22Rv1 (cell line): Measurements from ENCODE around the gene HDGFL3.

Source experiments
- H3K27ac ChIP-seq: fragments of 450-650 bp; 2 replicates; pipeline ENCODE4 v1.5.1; 2017
- CTCF ChIP-seq: fragments of 450-650 bp; IDR thresholded peaks from 2 replicates; pipeline ENCODE4 v1.5.1; 2017; ENCODE audit warnings: mild to moderate bottlenecking
- ZFX ChIP-seq: fragments of 450-650 bp; IDR thresholded peaks from 2 replicates; pipeline ENCODE4 v1.6.1; 2017; ENCODE audit warnings: antibody characterized with exemption, borderline replicate concordance

HDGFL3 gene

GRCh38 chr15:83205725-83206324 is 1.8 kb downstream of the HDGFL3 start:
- no peak overlapping the region for H3K27ac ChIP-seq
- no peak for TF ChIP-seq CTCF
- TF ChIP-seq ZFX, result no peak

- H3K27ac ChIP-seq, result no peak overlapping the region
- TF ChIP-seq ZFX (no peak), CTCF (no peak)
These were observed 2.9 kb downstream of the HDGFL3 start for GRCh38 chr15:83204697-83205096.

GRCh38 chr15:83203543-83203942 is 4.1 kb downstream of the HDGFL3 start:
- H3K27ac ChIP-seq, result no peak overlapping the region
- TF ChIP-seq ZFX, result no peak
- no peak for TF ChIP-seq CTCF

- TF ChIP-seq CTCF (no peak), ZFX (no peak)
- no peak overlapping the region for H3K27ac ChIP-seq
These were observed 7.0 kb downstream of the HDGFL3 start for GRCh38 chr15:83200589-83200988.

GRCh38 chr15:83200162-83200561 is 7.5 kb downstream of the HDGFL3 start:
- no peak for TF ChIP-seq CTCF
- no peak for TF ChIP-seq ZFX
- no peak overlapping the region for H3K27ac ChIP-seq

- no peak overlapping the region for H3K27ac ChIP-seq
- TF ChIP-seq ZFX (no peak), CTCF (no peak)
These were observed 8.3 kb downstream of the HDGFL3 start for GRCh38 chr15:83199288-83199687.

GRCh38 chr15:83198476-83198875 is 9.1 kb downstream of the HDGFL3 start:
- TF ChIP-seq ZFX, result no peak
- TF ChIP-seq CTCF, result no peak
- H3K27ac ChIP-seq, result no peak overlapping the region
